Effector memory CD4-positive, alpha-beta T cell (primary cell): ENCODE data around the gene CFAP46.
"Not testable (repeated sequence)": the region's sequence is repeated elsewhere in the genome, so short reads cannot be mapped to it uniquely, and the experiment has no call there.

Source experiments
- DNase-seq, 3 donors: peaks; one replicate each; pipeline ENCODE4 v3.0.0-alpha.2; 2020
- H3K27ac ChIP-seq: 2 replicates; pipeline ENCODE4 v1.7.0; 2013; ENCODE audit warnings: mild to moderate bottlenecking, low read length, moderate library complexity; ENCODE audit not compliant: insufficient read depth, poor library complexity, severe bottlenecking
- H3K27me3 ChIP-seq: replicated peaks from 2 replicates; pipeline ENCODE4 v1.7.0; 2013; ENCODE audit warnings: mild to moderate bottlenecking, low read length; ENCODE audit not compliant: insufficient read depth, control insufficient read depth, poor library complexity, severe bottlenecking
- H3K36me3 ChIP-seq: 2 replicates; pipeline ENCODE4 v1.7.0; 2013; ENCODE audit warnings: mild to moderate bottlenecking, low read length, moderate library complexity; ENCODE audit not compliant: control insufficient read depth, insufficient read depth
- H3K4me1 ChIP-seq: 2 replicates; pipeline ENCODE4 v1.7.0; 2013; ENCODE audit warnings: low read length, mild to moderate bottlenecking; ENCODE audit not compliant: control insufficient read depth, insufficient read depth, poor library complexity, severe bottlenecking
- H3K4me3 ChIP-seq: 2 replicates; pipeline ENCODE4 v1.7.0; 2013; ENCODE audit warnings: low read length, low read depth, mild to moderate bottlenecking; ENCODE audit not compliant: insufficient read depth, poor library complexity, severe bottlenecking
- H3K9me3 ChIP-seq: 2 replicates; pipeline ENCODE4 v1.7.0; 2013; ENCODE audit warnings: mild to moderate bottlenecking, low read length, moderate library complexity; ENCODE audit not compliant: control insufficient read depth

Gene CFAP46

DNA sequence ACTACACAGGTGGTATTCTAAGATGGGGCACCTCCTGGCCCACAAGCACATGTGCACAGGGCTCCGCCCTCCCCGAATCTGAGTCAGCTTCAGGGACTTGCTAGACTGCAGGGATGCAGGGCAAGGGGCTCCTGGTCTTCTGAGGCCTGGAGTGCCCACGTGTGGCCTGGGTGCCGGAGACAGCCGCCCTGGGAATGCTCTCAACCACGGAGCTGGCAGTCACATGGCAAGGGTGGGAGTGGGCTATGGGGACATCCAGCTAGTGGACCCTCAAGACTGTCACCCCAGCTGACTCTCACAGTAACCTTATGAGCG is 42.7 kb downstream of the CFAP46 start:
- no peak overlapping the region for H3K27ac ChIP-seq
- H3K4me1 ChIP-seq, result no peaks in the 10 kb centered on the region
- no peaks in the 10 kb centered on the region for H3K27me3 ChIP-seq
- H3K4me3 ChIP-seq, result no peak overlapping the region
- DNase-seq, result no peak
- no peaks in the 10 kb centered on the region for H3K36me3 ChIP-seq
- H3K9me3 ChIP-seq, result no peaks in the 10 kb centered on the region

DNA sequence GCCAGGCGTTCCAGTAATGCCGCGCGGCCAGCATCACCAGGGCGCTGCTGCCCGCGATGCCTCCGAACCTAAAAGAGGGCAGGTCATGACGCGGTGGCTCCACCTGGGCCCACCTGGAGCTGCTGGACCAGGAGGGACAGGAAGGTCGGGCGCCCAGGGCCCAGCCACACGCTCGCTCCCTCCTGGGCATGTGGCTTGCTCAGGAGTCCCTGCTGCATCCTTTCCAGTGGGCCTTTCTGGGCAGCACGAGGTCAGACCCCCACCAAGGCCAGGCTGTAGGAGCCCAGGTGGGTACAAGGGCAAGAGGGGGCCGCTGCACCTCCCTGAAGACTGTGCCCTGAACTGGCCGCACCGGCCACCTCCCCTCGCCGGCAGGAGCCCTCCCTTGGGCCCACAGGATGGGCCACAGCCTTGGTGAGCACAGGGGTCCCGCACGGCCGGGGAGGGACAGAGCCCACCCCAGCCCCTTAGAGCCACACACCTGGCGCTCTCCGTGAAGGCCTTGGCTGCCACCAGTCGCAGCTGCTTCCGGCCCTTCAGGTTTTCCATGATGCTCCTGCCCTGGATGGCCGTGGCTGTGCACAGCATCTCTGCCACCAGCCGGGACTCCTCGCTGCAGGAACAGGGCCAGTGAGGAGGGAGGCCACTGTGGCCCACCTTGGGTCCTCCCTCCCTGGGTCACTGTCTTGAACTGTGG is 43.2 kb downstream of the CFAP46 start:
- Histone ChIP-seq H3K4me3 (no peak overlapping the region), H3K27me3 (peaks cover 4% of the 10 kb centered on the region), H3K27ac (no peak overlapping the region), H3K36me3 (no peaks in the 10 kb centered on the region), H3K9me3 (no peaks in the 10 kb centered on the region), H3K4me1 (no peaks in the 10 kb centered on the region)
- DNase-seq, result no peak

DNA sequence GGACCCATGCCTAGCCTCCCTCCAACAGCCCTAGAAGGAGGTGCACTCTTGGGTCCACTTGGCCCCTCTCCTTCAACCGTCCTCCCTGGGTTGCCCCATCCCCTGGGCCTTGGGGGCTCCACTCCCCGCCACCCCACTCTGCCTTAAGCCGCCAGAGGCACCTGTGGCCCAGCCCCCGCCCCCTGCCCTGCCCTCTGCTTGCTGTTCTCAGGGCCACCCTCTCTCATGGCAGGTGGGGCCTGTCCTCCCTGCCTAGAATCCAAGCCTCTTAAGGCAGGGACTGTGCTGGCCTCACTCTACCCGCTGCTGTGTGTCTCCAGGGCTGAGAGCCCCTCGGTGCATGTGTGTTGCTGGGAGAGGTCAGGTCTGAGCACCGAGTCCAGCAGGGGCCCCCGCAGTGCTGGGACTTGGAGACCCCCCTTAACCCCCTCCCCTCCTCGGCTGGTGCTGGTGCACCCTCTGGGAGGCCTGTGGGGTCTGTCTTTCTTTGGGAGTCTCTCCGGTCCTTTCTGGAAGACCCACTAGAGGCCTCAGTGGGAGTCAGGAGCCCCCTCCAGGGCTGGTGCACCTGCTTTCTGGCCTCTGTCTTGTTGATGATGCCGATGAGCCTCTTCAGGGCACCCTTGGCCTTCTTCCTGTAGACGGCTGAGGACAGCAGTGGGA is 43.8 kb downstream of the CFAP46 start:
- Histone ChIP-seq H3K4me1 (no peaks in the 10 kb centered on the region), H3K4me3 (no peak overlapping the region), H3K27ac (no peak overlapping the region), H3K36me3 (no peaks in the 10 kb centered on the region), H3K9me3 (no peaks in the 10 kb centered on the region), H3K27me3 (peaks cover 5% of the 10 kb centered on the region)
- no peak for DNase-seq

DNA sequence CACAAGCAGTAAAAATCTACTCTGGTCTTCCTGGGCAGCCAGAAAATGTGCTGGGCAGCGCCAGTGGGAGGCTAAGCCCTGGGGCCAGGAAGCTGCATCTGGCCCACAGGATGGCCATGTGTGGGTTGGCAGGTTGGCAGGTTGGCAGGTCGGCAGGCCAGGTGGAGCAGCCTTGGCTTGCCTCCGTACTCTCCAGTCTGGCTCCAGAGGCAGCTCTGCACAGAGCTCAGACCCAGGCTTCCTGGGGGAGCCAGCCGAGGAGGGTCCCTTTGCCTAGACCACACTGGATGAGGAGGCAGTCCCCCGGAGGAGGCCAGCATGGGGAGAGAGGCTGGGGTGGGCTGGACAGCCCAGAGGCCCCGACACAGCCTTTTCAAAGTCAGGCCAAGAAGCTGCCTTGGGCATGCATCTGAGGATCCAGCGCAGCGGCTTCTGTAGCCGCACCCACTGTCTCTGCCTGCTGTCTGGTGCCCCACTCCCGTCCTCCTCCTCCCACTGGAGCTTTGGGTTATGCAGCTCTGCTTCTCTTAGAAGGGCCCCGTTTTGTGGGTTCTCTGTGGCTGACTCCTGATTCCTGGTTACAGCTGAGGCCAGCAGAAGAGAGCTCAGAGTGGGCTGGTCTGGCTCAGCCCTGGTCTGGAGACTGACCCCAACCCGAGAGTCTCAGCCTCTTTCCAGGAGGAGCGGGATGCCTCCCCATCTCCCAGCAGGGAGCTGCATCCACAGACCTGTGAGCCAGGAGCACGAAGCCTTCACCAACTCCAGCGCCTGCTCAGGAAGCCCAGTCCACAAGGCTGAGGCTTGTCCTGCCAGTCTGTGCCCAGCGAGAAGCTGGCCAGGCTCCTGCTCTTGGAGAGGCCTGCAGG is 44.6 kb downstream of the CFAP46 start:
- Histone ChIP-seq H3K27me3 (peaks cover 5% of the 10 kb centered on the region), H3K9me3 (no peaks in the 10 kb centered on the region), H3K36me3 (no peaks in the 10 kb centered on the region), H3K27ac (no peak overlapping the region), H3K4me1 (no peaks in the 10 kb centered on the region), H3K4me3 (no peak overlapping the region)
- DNase-seq, result no peak

DNA sequence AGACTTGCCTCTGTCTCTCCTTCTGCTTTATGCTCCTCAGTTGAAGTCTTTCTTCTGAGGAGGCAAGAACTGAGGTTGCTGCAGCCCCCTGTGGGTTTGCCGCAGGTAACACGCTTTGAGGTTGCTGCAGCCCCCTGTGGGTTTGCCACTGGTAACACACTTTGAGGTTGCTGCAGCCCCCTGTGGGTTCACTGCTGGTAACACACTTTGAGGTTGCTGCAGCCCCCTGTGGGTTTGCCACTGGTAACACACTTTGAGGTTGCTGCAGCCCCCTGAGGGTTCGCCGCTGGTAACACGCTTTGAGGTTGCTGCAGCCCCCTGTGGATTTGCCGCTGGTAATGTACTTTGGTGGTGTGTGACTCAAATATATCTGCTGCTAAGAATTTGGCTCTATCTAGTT is 48.6 kb downstream of the CFAP46 start:
- not testable (repeated sequence) for H3K4me1 ChIP-seq, H3K27me3 ChIP-seq, H3K27ac ChIP-seq, H3K9me3 ChIP-seq, H3K36me3 ChIP-seq, DNase-seq, H3K4me3 ChIP-seq

- Histone ChIP-seq H3K27me3 (peaks cover 5% of the 10 kb centered on the region), H3K9me3 (no peaks in the 10 kb centered on the region), H3K36me3 (no peaks in the 10 kb centered on the region), H3K4me1 (no peaks in the 10 kb centered on the region), H3K4me3 (no peak overlapping the region), H3K27ac (no peak overlapping the region)
- DNase-seq, result no peak
Observed at GRCh38 chr10:132893090-132893489, 49.3 kb downstream of the CFAP46 start.

DNA sequence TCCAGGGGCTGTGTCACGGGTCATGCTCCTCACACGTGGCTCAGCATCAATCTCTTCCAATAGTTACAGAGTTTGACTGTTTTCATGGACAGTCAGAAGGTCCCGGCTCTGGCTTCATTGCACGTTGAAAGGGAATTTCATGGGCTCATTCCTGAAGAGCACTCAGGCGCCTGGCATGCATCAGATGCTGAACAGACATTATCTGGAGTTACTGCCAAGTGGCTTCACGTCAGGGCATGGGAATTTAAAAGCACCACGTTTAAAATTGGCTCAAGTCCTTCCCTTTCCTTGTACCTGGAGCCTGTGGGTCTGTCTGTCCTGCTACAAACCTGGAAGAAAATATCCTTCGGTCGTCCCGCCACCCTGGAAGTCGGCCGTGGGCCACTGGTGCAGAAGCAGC is 50.4 kb downstream of the CFAP46 start:
- no peak for DNase-seq
- no peaks in the 10 kb centered on the region for H3K4me1 ChIP-seq
- no peak overlapping the region for H3K27ac ChIP-seq
- peaks cover 5% of the 10 kb centered on the region for H3K27me3 ChIP-seq
- H3K4me3 ChIP-seq, result no peak overlapping the region
- H3K9me3 ChIP-seq, result no peaks in the 10 kb centered on the region
- H3K36me3 ChIP-seq, result no peaks in the 10 kb centered on the region

DNA sequence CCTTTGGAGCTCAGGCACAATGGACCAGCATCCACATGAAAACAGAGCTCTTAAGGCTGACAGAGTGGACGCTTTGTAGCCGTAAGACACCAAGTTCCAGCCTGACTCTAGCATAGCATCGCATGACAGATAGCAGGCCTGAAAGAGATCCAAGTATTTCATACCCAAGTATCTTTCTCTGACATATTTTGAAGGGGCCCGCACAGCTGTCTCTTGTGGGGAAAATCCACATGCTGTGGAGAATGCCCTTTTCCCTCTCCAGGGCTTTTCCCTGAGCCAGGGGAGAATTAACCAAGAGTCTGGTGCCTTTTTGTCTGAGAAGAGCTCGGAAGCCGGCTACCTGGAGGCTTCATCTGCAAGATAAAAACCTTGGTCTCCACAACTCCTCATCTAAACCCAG is 51.0 kb downstream of the CFAP46 start:
- Histone ChIP-seq H3K27ac (no peak overlapping the region), H3K9me3 (no peaks in the 10 kb centered on the region), H3K36me3 (no peaks in the 10 kb centered on the region), H3K4me1 (no peaks in the 10 kb centered on the region), H3K4me3 (no peak overlapping the region), H3K27me3 (peaks cover 5% of the 10 kb centered on the region)
- no peak for DNase-seq

DNA sequence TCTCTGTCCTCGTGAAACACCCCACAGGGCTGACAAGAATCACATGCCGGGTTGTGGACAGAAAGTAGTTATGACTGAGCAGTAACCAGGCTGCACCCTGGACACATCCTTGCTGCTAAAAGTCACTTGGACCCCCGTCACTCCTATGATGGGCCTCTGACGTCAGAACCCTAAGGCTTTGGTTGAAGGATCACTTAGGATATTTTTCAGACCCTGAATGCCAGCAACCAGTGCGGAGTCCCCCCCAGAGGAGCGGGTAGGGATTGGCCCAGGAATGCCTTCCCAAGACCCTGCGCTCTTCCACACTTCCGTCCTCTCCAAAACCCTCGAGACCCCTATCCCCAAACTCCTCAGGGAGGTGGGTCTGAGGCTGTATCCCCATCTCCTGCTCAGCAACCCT is 52.1 kb downstream of the CFAP46 start:
- no peaks in the 10 kb centered on the region for H3K4me1 ChIP-seq
- no peaks in the 10 kb centered on the region for H3K36me3 ChIP-seq
- no peaks in the 10 kb centered on the region for H3K9me3 ChIP-seq
- no peak for DNase-seq
- no peak overlapping the region for H3K4me3 ChIP-seq
- peaks cover 5% of the 10 kb centered on the region for H3K27me3 ChIP-seq
- H3K27ac ChIP-seq, result no peak overlapping the region

DNA sequence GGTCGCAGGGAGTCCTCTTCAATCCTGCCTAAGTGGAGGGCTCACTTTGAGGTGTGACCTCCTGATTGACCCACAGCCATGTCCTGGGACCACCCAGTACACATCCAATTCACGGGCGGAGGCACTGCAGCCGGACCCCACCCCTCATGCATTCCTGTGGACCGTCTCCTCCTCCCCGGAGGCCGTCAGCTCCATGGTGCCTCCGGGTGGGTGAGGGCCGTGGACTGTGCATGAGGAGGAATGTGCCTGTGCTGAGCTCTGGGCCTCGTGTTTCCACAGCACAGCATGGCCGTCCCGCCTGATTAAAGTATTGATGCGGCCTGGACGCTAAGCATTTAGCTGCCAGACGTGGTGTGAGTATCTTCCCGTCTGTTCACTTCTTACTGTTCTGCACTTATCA is 52.8 kb downstream of the CFAP46 start:
- no peak for DNase-seq

More for the DNA sequence above, 52.8 kb downstream of the CFAP46 start:
- Histone ChIP-seq H3K9me3 (no peaks in the 10 kb centered on the region), H3K27ac (no peak overlapping the region), H3K36me3 (no peaks in the 10 kb centered on the region), H3K4me3 (no peak overlapping the region), H3K4me1 (no peaks in the 10 kb centered on the region), H3K27me3 (peaks cover 5% of the 10 kb centered on the region)
